ENCODE data around the gene ERC1.

DNA sequence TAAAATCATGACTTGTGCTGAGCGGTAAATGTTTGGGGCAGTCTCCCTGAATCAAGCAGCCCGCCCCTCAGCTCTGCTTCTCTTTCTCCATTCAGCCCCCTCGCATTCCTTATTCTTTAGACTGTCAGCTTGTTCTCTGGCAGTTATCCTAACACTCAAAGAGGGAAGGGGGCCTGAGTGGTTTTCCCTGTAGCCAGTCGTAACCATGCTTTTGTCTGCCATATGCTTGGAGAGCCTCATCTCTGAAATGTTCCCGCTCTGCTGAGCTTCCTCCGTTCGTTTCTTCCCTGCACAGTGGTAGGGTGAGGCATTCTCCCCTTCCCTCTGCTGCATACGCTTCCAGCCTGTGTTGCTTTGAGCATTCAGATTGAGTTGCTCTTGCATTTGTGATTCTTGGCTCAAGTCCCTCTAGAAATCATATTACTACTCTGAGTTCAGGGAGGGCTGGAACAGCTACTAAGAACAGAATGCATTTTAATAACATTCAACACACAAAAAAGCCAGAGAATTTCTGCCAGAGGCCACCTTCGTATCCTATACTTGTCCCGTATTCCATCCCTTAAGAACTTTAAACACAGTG is 483.6 kb downstream of the ERC1 start:
- TF ChIP-seq EZH2 (IDR thresholded peaks at IDR 0.05) (no peak), POLR2AphosphoS5 (IDR thresholded peaks at IDR 0.05; ENCODE audit: borderline replicate concordance, low read depth, low read length) (no peak)
